Lower leg skin (tissue), 4 donors: Measurements from ENCODE around the gene CPHXL2. TPM values are rescaled to one million over a fixed set of nuclear protein-coding genes. Genes with fewer than 3 reads are reported as not detected.
A peak's percentile ranks its signal among the peaks of the same experiment; 100 is the strongest.

Experiments
- DNase-seq, 2 donors: peaks; one replicate each; pipeline ENCODE4 v3.0.0-alpha.2; 2019; ENCODE audit warnings: low spot score in 2 of 2
- H3K4me3 ChIP-seq: fragments of 200-600 bp; sonication (generic); 2 replicates; pipeline ENCODE4 v1.5.1; 2017; ENCODE audit warnings: mild to moderate bottlenecking, low read depth; ENCODE audit not compliant: poor library complexity, severe bottlenecking
- CTCF ChIP-seq, 3 donors: fragments of 450-650 bp; IDR thresholded peaks; one replicate each; pipeline ENCODE4 v1.5.1; 2016; ENCODE audit warnings: antibody characterized with exemption in 3 of 3, mild to moderate bottlenecking in 3 of 3, moderate library complexity in 2 of 3
- POLR2A ChIP-seq, 2 donors: fragments of 450-650 bp; IDR thresholded peaks; one replicate each; pipeline ENCODE4 v1.6.1; 2016 to 2017; ENCODE audit warnings: antibody characterized with exemption in 2 of 2, mild to moderate bottlenecking in 1 of 2, moderate library complexity in 1 of 2
- WGBS, 2 donors: methylation state at CpG; one replicate each; pipeline ENCODE4 v1.1.5; 2018; 5-methylcytosine and 5-hydroxymethylcytosine counted together
- intact Hi-C: fragments of 100-400 bp; cut with DNase I; formaldehyde crosslinking; loops from one replicate; pipeline ENCODE4 v1.15.0; 2023; ENCODE audit warnings: low total_unique reads
- total RNA-seq, 4 donors: library from RNA; depleted of rRNA; stranded (reverse); fragments of >200 nt; gene quantifications; one replicate each; pipeline ENCODE4 v1.1.0, GENCODE V29; 2016

CPHXL2 gene
- total RNA-seq, 4 donors from 2014 or later: not detected

GRCh38 chr16:75648265-75649076, 28.3 kb downstream of the CPHXL2 start:
- intact Hi-C loops: loop anchor here (10.0 kb wide), 1 partner anchor 116 kb away; no protein-coding TSS in a partner anchor
- peak; percentile 85 to 98 for DNase-seq
- WGBS, 2 donors: 0% methylated on average over 55 to 61 of the region's 62 CpGs

GRCh38 chr16:75647492-75648264, 29.1 kb downstream of the CPHXL2 start, which contains the start of the genes KARS1 and TERF2IP:
KARS1 (minus strand) TSS chr16:75647665; CDS start chr16:75647639, 26 bp downstream.
TERF2IP (plus strand) TSS chr16:75647773; CDS start chr16:75647883, 110 bp downstream.
- TF ChIP-seq POLR2A (IDR thresholded peaks at IDR 0.05): peak in 1 of 2 donors; percentile 89
- no peak for TF ChIP-seq CTCF (IDR thresholded peaks at IDR 0.05)
- DNase-seq: peak; percentile 94 to 98
- 0% methylated on average over 38 to 51 of the region's 76 CpGs for WGBS, 2 donors
- intact Hi-C loops: loop anchor here (10.0 kb wide), 1 partner anchor 117 kb away; no protein-coding TSS in a partner anchor
- peak within 1 kb of the TSS; percentile 91 for H3K4me3 ChIP-seq

More at GRCh38 chr16:75648265-75649076, 28.3 kb downstream of the CPHXL2 start:
- peak overlapping the region; percentile 67 for H3K4me3 ChIP-seq
- TF ChIP-seq POLR2A (IDR thresholded peaks at IDR 0.05) (no peak), CTCF (IDR thresholded peaks at IDR 0.05) (no peak)

GRCh38 chr16:75647112-75647491, 29.7 kb downstream of the CPHXL2 start:
- intact Hi-C loops: loop anchor here (10.0 kb wide), 1 partner anchor 118 kb away; no protein-coding TSS in a partner anchor
- 0 to 1% methylated on average over 14 to 18 of the region's 18 CpGs for WGBS, 2 donors
- TF ChIP-seq CTCF (IDR thresholded peaks at IDR 0.05) (no peak), POLR2A (IDR thresholded peaks at IDR 0.05) (no peak)
- no peak for DNase-seq
- H3K4me3 ChIP-seq: peak overlapping the region; percentile 91

- H3K4me3 ChIP-seq: no peak overlapping the region
- DNase-seq: no peak
- TF ChIP-seq POLR2A (IDR thresholded peaks at IDR 0.05) (no peak), CTCF (IDR thresholded peaks at IDR 0.05) (no peak)
- intact Hi-C loops: loop anchor here (10.0 kb wide), 1 partner anchor 120 kb away; no protein-coding TSS in a partner anchor
- 87 to 88% methylated on average over 7 of the region's 7 CpGs for WGBS, 2 donors
Measured at GRCh38 chr16:75644240-75645012, 32.4 kb downstream of the CPHXL2 start.

GRCh38 chr16:75640598-75640997, 36.2 kb downstream of the CPHXL2 start:
- 83 to 97% methylated on average over 6 of the region's 6 CpGs for WGBS, 2 donors
- no peak overlapping the region for H3K4me3 ChIP-seq
- TF ChIP-seq CTCF (IDR thresholded peaks at IDR 0.05) (no peak), POLR2A (IDR thresholded peaks at IDR 0.05) (no peak)
- no peak for DNase-seq
- intact Hi-C loops: loop anchor here (10.0 kb wide), 1 partner anchor 124 kb away; no protein-coding TSS in a partner anchor
